ENCODE data around the gene HOXB6.
A peak's percentile ranks its signal among the peaks of the same experiment; 100 is the strongest.

Gene HOXB6

GRCh38 chr17:48600244-48601098, 4.3 kb downstream of the HOXB6 start (continued):
- no peak for TF ChIP-seq ZNF324 (tag by site-specific recombination; IDR thresholded peaks at IDR 0.05)

DNA sequence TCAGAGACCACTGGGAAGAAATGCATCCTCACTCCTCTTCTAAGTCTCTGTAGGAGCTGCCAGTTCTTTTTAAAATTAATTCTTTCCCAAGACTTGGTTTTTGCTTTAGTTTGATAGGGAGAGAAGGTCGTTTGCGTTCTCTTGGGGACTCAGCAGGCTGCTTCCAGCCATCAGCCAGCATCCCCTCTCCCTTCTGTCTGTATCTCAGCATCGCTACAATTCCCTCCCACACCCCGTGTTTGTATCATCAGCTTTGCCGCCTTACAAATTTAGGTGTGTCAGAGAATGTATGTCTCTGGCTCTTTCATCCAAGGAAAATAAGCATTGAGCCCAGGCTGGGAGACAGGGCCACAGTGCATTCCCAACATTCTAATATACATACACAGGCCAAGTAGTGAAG, 5.4 kb downstream of the HOXB6 start:
- peak; percentile 60; the same call in 1 of the 2 replicates for TF ChIP-seq ZBTB6 (tag by site-specific recombination; IDR thresholded peaks at IDR 0.05)
- no peak for TF ChIP-seq WT1 (tag by site-specific recombination; IDR thresholded peaks at IDR 0.05)
- H3K4me1 ChIP-seq (ENCODE audit: control insufficient read depth, insufficient read depth, low read length) = peaks cover 39% of the 10 kb centered on the region
- CTCF ChIA-PET = interaction anchor here (1.9 to 2.2 kb wide), 2 partner anchors 10 to 336 kb away, joined by 4 to 6 read pairs; no protein-coding TSS in a partner anchor
- H3K9me3 ChIP-seq (ENCODE audit: control insufficient read depth, insufficient read depth, low read depth, low read length) = no peaks in the 10 kb centered on the region
- POLR2A ChIA-PET = interaction anchor here (0.7 kb wide), 1 partner anchor 11 kb away, joined by 3 read pairs; no protein-coding TSS in a partner anchor
- peak overlapping the region; percentile 87 for H3K27ac ChIP-seq (ENCODE audit: extremely low read depth, low read depth, low read length)
- H3K4me3 ChIP-seq (ENCODE audit: low read depth, low read length) = no peak overlapping the region
- peaks cover 5 to 33% of the 10 kb centered on the region in 2 experiments; a peak in 1 of 3 replicates for H3K36me3 ChIP-seq (ENCODE audit: control insufficient read depth in 2 of 2, insufficient read depth in 1 of 2, low read length in 2 of 2)

GRCh38 chr17:48598736-48599135, 6.0 kb downstream of the HOXB6 start:
- TF ChIP-seq SALL2 (tag by site-specific recombination; IDR thresholded peaks at IDR 0.05; ENCODE audit: borderline replicate concordance) (no peak), ZBTB48 (tag by site-specific recombination; IDR thresholded peaks at IDR 0.05) (0 out of 2 replicates have a peak, but pooled peaks have one; percentile 14)
- ChIA-PET CTCF (interaction anchor here (1.2 to 1.9 kb wide), 2 partner anchors 336 to 339 kb away, joined by 3 to 4 read pairs; no protein-coding TSS in a partner anchor), POLR2A (interaction anchor here (0.7 to 1.0 kb wide), 4 partner anchors 11 to 27 kb away, joined by 3 to 4 read pairs (median 3); no protein-coding TSS in a partner anchor)
- H3K4me1 ChIP-seq (ENCODE audit: control insufficient read depth, insufficient read depth, low read length) = peaks cover 43% of the 10 kb centered on the region
- peak overlapping the region; percentile 87 for H3K27ac ChIP-seq (ENCODE audit: extremely low read depth, low read depth, low read length)
- no peaks in the 10 kb centered on the region for H3K9me3 ChIP-seq (ENCODE audit: control insufficient read depth, insufficient read depth, low read depth, low read length)
- H3K36me3 ChIP-seq (ENCODE audit: control insufficient read depth in 2 of 2, insufficient read depth in 1 of 2, low read length in 2 of 2) = peaks cover 5 to 34% of the 10 kb centered on the region in 2 experiments; a peak in 1 of 3 replicates
- no peak overlapping the region for H3K4me3 ChIP-seq (ENCODE audit: low read depth, low read length)

- CTCF ChIA-PET = interaction anchor here (1.2 to 1.9 kb wide), 2 partner anchors 335 to 339 kb away, joined by 3 to 4 read pairs; no protein-coding TSS in a partner anchor
- H3K4me3 ChIP-seq (ENCODE audit: low read depth, low read length) = peak overlapping the region; percentile 71
- H3K9me3 ChIP-seq (ENCODE audit: control insufficient read depth, insufficient read depth, low read depth, low read length) = no peaks in the 10 kb centered on the region
- H3K27ac ChIP-seq (ENCODE audit: extremely low read depth, low read depth, low read length) = peak overlapping the region; percentile 87
- H3K4me1 ChIP-seq (ENCODE audit: control insufficient read depth, insufficient read depth, low read length) = peaks cover 46% of the 10 kb centered on the region
- POLR2A ChIA-PET = interaction anchor here (0.7 to 1.0 kb wide), 4 partner anchors 11 to 27 kb away, joined by 3 to 5 read pairs (median 4); no protein-coding TSS in a partner anchor
- H3K36me3 ChIP-seq (ENCODE audit: control insufficient read depth in 2 of 2, insufficient read depth in 1 of 2, low read length in 2 of 2) = peaks cover 5 to 34% of the 10 kb centered on the region in 2 experiments; a peak in 1 of 3 replicates
- peak; percentile 47; the same call in 1 of the 2 replicates for TF ChIP-seq ZNF561 (tag by site-specific recombination; IDR thresholded peaks at IDR 0.05; ENCODE audit: borderline replicate concordance)
- peak; percentile 76 for TF ChIP-seq ZFHX2 (tag by site-specific recombination; conservative IDR thresholded peaks at IDR 0.05)
- TF ChIP-seq KLF8 (tag by site-specific recombination; IDR thresholded peaks at IDR 0.05) = peak; percentile 64; the same call in 1 of the 2 replicates
- TF ChIP-seq, protein P1, sequence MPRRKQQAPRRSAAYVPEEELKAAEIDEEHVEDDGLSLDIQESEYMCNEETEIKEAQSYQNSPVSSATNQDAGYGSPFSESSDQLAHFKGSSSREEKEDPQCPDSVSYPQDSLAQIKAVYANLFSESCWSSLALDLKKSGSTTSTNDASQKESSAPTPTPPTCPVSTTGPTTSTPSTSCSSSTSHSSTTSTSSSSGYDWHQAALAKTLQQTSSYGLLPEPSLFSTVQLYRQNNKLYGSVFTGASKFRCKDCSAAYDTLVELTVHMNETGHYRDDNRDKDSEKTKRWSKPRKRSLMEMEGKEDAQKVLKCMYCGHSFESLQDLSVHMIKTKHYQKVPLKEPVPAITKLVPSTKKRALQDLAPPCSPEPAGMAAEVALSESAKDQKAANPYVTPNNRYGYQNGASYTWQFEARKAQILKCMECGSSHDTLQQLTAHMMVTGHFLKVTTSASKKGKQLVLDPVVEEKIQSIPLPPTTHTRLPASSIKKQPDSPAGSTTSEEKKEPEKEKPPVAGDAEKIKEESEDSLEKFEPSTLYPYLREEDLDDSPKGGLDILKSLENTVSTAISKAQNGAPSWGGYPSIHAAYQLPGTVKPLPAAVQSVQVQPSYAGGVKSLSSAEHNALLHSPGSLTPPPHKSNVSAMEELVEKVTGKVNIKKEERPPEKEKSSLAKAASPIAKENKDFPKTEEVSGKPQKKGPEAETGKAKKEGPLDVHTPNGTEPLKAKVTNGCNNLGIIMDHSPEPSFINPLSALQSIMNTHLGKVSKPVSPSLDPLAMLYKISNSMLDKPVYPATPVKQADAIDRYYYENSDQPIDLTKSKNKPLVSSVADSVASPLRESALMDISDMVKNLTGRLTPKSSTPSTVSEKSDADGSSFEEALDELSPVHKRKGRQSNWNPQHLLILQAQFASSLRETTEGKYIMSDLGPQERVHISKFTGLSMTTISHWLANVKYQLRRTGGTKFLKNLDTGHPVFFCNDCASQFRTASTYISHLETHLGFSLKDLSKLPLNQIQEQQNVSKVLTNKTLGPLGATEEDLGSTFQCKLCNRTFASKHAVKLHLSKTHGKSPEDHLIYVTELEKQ (tag by site-specific recombination; IDR thresholded peaks at IDR 0.05; ENCODE audit: borderline replicate concordance) = peak; percentile 10; the same call in 1 of the 2 replicates
- TF ChIP-seq ZNF660 (tag by site-specific recombination; IDR thresholded peaks at IDR 0.05) = peak; percentile 12; the same call in 1 of the 2 replicates
- TF ChIP-seq ZFP69B (tag by site-specific recombination; IDR thresholded peaks at IDR 0.05) = peak; percentile 49; the same call in 1 of the 2 replicates
- TF ChIP-seq SP2 (tag by site-specific recombination; IDR thresholded peaks at IDR 0.05) = peak; percentile 58
- TF ChIP-seq ZNF629 (tag by site-specific recombination; IDR thresholded peaks at IDR 0.05) = peak; percentile 72
- TF ChIP-seq ZNF2 (tag by site-specific recombination; IDR thresholded peaks at IDR 0.05) = peak; percentile 56
- TF ChIP-seq SP3 (tag by site-specific recombination; IDR thresholded peaks at IDR 0.05) = 0 out of 2 replicates have a peak, but pooled peaks have one; percentile 31
- TF ChIP-seq GLIS1 (tag by site-specific recombination; IDR thresholded peaks at IDR 0.05) = peak; percentile 16; the same call in 1 of the 2 replicates
- TF ChIP-seq ZNF239 (tag by site-specific recombination; IDR thresholded peaks at IDR 0.05) = no peak
- TF ChIP-seq, protein P2, sequence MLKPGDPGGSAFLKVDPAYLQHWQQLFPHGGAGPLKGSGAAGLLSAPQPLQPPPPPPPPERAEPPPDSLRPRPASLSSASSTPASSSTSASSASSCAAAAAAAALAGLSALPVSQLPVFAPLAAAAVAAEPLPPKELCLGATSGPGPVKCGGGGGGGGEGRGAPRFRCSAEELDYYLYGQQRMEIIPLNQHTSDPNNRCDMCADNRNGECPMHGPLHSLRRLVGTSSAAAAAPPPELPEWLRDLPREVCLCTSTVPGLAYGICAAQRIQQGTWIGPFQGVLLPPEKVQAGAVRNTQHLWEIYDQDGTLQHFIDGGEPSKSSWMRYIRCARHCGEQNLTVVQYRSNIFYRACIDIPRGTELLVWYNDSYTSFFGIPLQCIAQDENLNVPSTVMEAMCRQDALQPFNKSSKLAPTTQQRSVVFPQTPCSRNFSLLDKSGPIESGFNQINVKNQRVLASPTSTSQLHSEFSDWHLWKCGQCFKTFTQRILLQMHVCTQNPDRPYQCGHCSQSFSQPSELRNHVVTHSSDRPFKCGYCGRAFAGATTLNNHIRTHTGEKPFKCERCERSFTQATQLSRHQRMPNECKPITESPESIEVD (tag by site-specific recombination; IDR thresholded peaks at IDR 0.05) = peak; percentile 89
These were observed 6.8 kb downstream of the HOXB6 start for GRCh38 chr17:48597778-48598631.
